ENCODE data around the gene RGL1.

RGL1 gene

GRCh38 chr1:183824291-183824690, 19.4 kb downstream of the RGL1 start:
- DNase-seq: no peak

GRCh38 chr1:183827801-183828200, 22.9 kb downstream of the RGL1 start:
- DNase-seq: no peak

- no peak for DNase-seq
Observed at GRCh38 chr1:183830389-183830788, 25.5 kb downstream of the RGL1 start.

- no peak for DNase-seq
Observed at GRCh38 chr1:183831311-183831710, 26.4 kb downstream of the RGL1 start.

- no peak for DNase-seq
Observed at GRCh38 chr1:183832459-183832858, 27.5 kb downstream of the RGL1 start.

- no peak for DNase-seq
Observed at GRCh38 chr1:183834568-183834967, 29.6 kb downstream of the RGL1 start.

GRCh38 chr1:183836598-183836997, 31.7 kb downstream of the RGL1 start:
- DNase-seq: no peak

- no peak for DNase-seq
Observed at GRCh38 chr1:183837062-183837461, 32.1 kb downstream of the RGL1 start.

GRCh38 chr1:183838221-183838620, 33.3 kb downstream of the RGL1 start:
- DNase-seq: no peak

- no peak for DNase-seq
Observed at GRCh38 chr1:183840140-183840539, 35.2 kb downstream of the RGL1 start.

GRCh38 chr1:183841550-183841949, 36.6 kb downstream of the RGL1 start:
- DNase-seq: no peak

GRCh38 chr1:183841950-183842794, 37.3 kb downstream of the RGL1 start:
- no peak for DNase-seq

- no peak for DNase-seq
Observed at GRCh38 chr1:183842795-183843144, 37.9 kb downstream of the RGL1 start.

- no peak for DNase-seq
Observed at GRCh38 chr1:183844806-183845205, 39.9 kb downstream of the RGL1 start.

- no peak for DNase-seq
Observed at GRCh38 chr1:183845681-183846080, 40.8 kb downstream of the RGL1 start.

- no peak for DNase-seq
Observed at GRCh38 chr1:183847641-183848040, 42.7 kb downstream of the RGL1 start.

- DNase-seq: no peak
Observed at GRCh38 chr1:183850852-183851251, 45.9 kb downstream of the RGL1 start.

- no peak for DNase-seq
Observed at GRCh38 chr1:183859119-183859518, 54.2 kb downstream of the RGL1 start.

GRCh38 chr1:183859831-183860230, 54.9 kb downstream of the RGL1 start:
- no peak for DNase-seq

- DNase-seq: no peak
Observed at GRCh38 chr1:183862967-183863366, 58.0 kb downstream of the RGL1 start.

GRCh38 chr1:183863852-183864251, 58.9 kb downstream of the RGL1 start:
- no peak for DNase-seq

GRCh38 chr1:183864611-183865010, 59.7 kb downstream of the RGL1 start:
- DNase-seq: no peak

GRCh38 chr1:183869230-183869629, 64.3 kb downstream of the RGL1 start:
- DNase-seq: no peak

- DNase-seq: no peak
Observed at GRCh38 chr1:183869664-183870063, 64.7 kb downstream of the RGL1 start.
